OCI-LY3 (cell line): ENCODE data around the gene CHST12.

ENCODE experiments used
- H2AFZ ChIP-seq: fragments of 200-600, 300-600 bp; shearing (Covaris generic); 2 replicates; pipeline ENCODE4 v1.6.0; 2014; ENCODE audit warnings: antibody characterized with exemption, low read depth, low read length
- H3K27ac ChIP-seq: fragments of 200-600, 300-600 bp; sonication (generic); 2 replicates; pipeline ENCODE4 v1.5.1; 2014; ENCODE audit warnings: mild to moderate bottlenecking, low read length, moderate library complexity, mixed read lengths
- H3K27me3 ChIP-seq: fragments of 200-600, 300-600 bp; sonication (generic); 2 replicates; pipeline ENCODE4 v1.6.1; 2014; ENCODE audit warnings: low read depth, low read length, mixed read lengths
- H3K36me3 ChIP-seq: fragments of 200-600, 300-600 bp; sonication (generic); replicated peaks from 2 replicates; pipeline ENCODE3; 2014; ENCODE audit warnings: low read depth, low read length, mixed read lengths
- H3K4me1 ChIP-seq: fragments of 300-600, 200-600 bp; sonication (generic); 2 replicates; pipeline ENCODE4 v1.6.1; 2014; ENCODE audit warnings: low read length, mixed read lengths
- H3K4me2 ChIP-seq: fragments of 200-600, 300-600 bp; sonication (generic); 2 replicates; pipeline ENCODE4 v1.6.1; 2014; ENCODE audit warnings: low read length, mixed read lengths
- H3K4me3 ChIP-seq: fragments of 300-600, 200-600 bp; sonication (generic); 2 replicates; pipeline ENCODE4 v1.5.1; 2014; ENCODE audit warnings: antibody characterized with exemption, mild to moderate bottlenecking, low read length, moderate library complexity
- H3K79me2 ChIP-seq: fragments of 300-600, 200-600 bp; shearing (Covaris generic); 2 replicates; pipeline ENCODE4 v1.6.1; 2014; ENCODE audit warnings: mild to moderate bottlenecking, low read length, mixed read lengths
- H3K9ac ChIP-seq: fragments of 300-600, 200-600 bp; shearing (Covaris generic); 2 replicates; pipeline ENCODE4 v1.6.0; 2014; ENCODE audit warnings: mild to moderate bottlenecking, low read length, moderate library complexity
- H3K9me3 ChIP-seq: fragments of 200-600, 300-600 bp; shearing (Covaris generic); 2 replicates; pipeline ENCODE4 v1.6.1; 2014; ENCODE audit warnings: low read length, mixed read lengths; ENCODE audit not compliant: insufficient read depth
- H4K20me1 ChIP-seq: fragments of 200-600, 300-600 bp; sonication (generic); 2 replicates; pipeline ENCODE4 v1.6.1; 2016; ENCODE audit warnings: low read length, mixed read lengths; ENCODE audit not compliant: insufficient read depth
- CTCF ChIP-seq: fragments of 200-600, 300-600 bp; sonication (generic); IDR thresholded peaks from 2 replicates; pipeline ENCODE4 v1.5.1; 2014; ENCODE audit warnings: antibody characterized with exemption, low read length, low read depth
- EZH2phosphoT487 ChIP-seq: fragments of 200-600 bp; shearing (Covaris generic); IDR thresholded peaks from 2 replicates; pipeline ENCODE4 v1.6.1; 2018; ENCODE audit warnings: antibody characterized with exemption, mixed run types, low read depth

CHST12 gene

GRCh38 chr7:2470204-2471021, 67.0 kb downstream of the CHST12 start:
- Histone ChIP-seq H2AFZ (no peak overlapping the region), H3K79me2 (no peaks in the 10 kb centered on the region), H3K9me3 (no peaks in the 10 kb centered on the region), H3K36me3 (no peaks in the 10 kb centered on the region), H3K4me1 (no peaks in the 10 kb centered on the region), H3K27ac (no peak overlapping the region), H3K9ac (no peak overlapping the region), H3K27me3 (0 out of 2 replicates have a peak, but pooled peaks cover 3% of the 10 kb centered on the region), H4K20me1 (no peaks in the 10 kb centered on the region), H3K4me2 (no peak overlapping the region), H3K4me3 (no peak overlapping the region)
- TF ChIP-seq CTCF (no peak), EZH2phosphoT487 (no peak)

GRCh38 chr7:2471022-2471329, 67.6 kb downstream of the CHST12 start:
- H3K4me1 ChIP-seq, result no peaks in the 10 kb centered on the region
- TF ChIP-seq CTCF (no peak), EZH2phosphoT487 (no peak)
- H3K27ac ChIP-seq, result no peak overlapping the region
- H3K79me2 ChIP-seq, result no peaks in the 10 kb centered on the region
- no peaks in the 10 kb centered on the region for H3K36me3 ChIP-seq
- H3K9me3 ChIP-seq, result no peaks in the 10 kb centered on the region
- H2AFZ ChIP-seq, result no peak overlapping the region
- no peaks in the 10 kb centered on the region for H4K20me1 ChIP-seq
- no peak overlapping the region for H3K4me3 ChIP-seq
- H3K27me3 ChIP-seq, result 0 out of 2 replicates have a peak, but pooled peaks cover 3% of the 10 kb centered on the region
- H3K4me2 ChIP-seq, result no peak overlapping the region
- H3K9ac ChIP-seq, result no peak overlapping the region

- no peak overlapping the region for H3K9ac ChIP-seq
- no peak overlapping the region for H2AFZ ChIP-seq
- TF ChIP-seq EZH2phosphoT487 (no peak), CTCF (no peak)
- H3K27me3 ChIP-seq, result 0 out of 2 replicates have a peak, but pooled peaks cover 3% of the 10 kb centered on the region
- H3K79me2 ChIP-seq, result no peaks in the 10 kb centered on the region
- no peak overlapping the region for H3K4me2 ChIP-seq
- no peaks in the 10 kb centered on the region for H3K4me1 ChIP-seq
- no peaks in the 10 kb centered on the region for H3K9me3 ChIP-seq
- no peaks in the 10 kb centered on the region for H4K20me1 ChIP-seq
- H3K27ac ChIP-seq, result no peak overlapping the region
- H3K36me3 ChIP-seq, result no peaks in the 10 kb centered on the region
- no peak overlapping the region for H3K4me3 ChIP-seq
These were observed 68.0 kb downstream of the CHST12 start for GRCh38 chr7:2471396-2471795.

DNA sequence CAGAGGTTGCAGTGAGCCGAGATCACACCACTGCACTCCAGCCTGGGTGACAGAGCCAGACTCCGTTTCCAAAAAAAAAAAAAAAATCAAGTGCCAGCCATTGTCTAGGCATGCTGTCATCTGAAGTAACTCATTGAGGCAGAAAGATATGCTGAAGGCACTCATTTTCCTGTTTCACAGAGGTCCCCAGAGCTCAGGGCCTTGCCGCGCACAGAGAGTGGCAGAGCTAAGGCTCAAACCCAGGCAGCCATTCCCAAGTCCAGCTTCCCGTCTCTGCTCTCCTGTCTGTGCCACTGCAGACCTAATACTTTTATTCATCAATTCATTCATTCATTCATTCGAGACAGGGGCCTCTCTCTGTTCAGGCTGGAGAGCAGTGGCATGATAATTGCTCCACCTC, 69.3 kb downstream of the CHST12 start:
- Histone ChIP-seq H3K79me2 (no peaks in the 10 kb centered on the region), H4K20me1 (no peaks in the 10 kb centered on the region), H2AFZ (no peak overlapping the region), H3K36me3 (no peaks in the 10 kb centered on the region), H3K27ac (no peak overlapping the region), H3K4me2 (no peak overlapping the region), H3K9me3 (no peaks in the 10 kb centered on the region), H3K9ac (no peak overlapping the region), H3K4me1 (no peaks in the 10 kb centered on the region), H3K4me3 (no peak overlapping the region), H3K27me3 (0 out of 2 replicates have a peak, but pooled peaks cover 3% of the 10 kb centered on the region)
- TF ChIP-seq EZH2phosphoT487, result no peak
- TF ChIP-seq CTCF, result no peak
